Left lobe of liver (tissue), 2 donors: ENCODE data around the gene TMEM125. TPM values are rescaled to one million over a fixed set of nuclear protein-coding genes. Genes with fewer than 3 reads are reported as not detected.
A peak's percentile ranks its signal among the peaks of the same experiment; 100 is the strongest.

Source experiments
- ATAC-seq: fragments of 200-7000 bp; cut with Tn5 transposase; one replicate; pipeline ENCODE4 v1.9.1; 2020; ENCODE audit warnings: mild to moderate bottlenecking, moderate library complexity
- DNase-seq: peaks from one replicate; pipeline ENCODE4 v3.0.0-alpha.2; 2020; ENCODE audit warnings: low spot score
- total RNA-seq: library from RNA; stranded (reverse); gene quantifications from one replicate; pipeline ENCODE4 v1.2.1, GENCODE V29; 2021
- donor health status: DM: no; HTN: no; CAD: no; lungs with moderate emphysema.
- donor health status: DM: no; HTN: yes; CAD: no.

Gene TMEM125
- total RNA-seq, 1 donor from 2014 or later, result 0.45 TPM

DNA sequence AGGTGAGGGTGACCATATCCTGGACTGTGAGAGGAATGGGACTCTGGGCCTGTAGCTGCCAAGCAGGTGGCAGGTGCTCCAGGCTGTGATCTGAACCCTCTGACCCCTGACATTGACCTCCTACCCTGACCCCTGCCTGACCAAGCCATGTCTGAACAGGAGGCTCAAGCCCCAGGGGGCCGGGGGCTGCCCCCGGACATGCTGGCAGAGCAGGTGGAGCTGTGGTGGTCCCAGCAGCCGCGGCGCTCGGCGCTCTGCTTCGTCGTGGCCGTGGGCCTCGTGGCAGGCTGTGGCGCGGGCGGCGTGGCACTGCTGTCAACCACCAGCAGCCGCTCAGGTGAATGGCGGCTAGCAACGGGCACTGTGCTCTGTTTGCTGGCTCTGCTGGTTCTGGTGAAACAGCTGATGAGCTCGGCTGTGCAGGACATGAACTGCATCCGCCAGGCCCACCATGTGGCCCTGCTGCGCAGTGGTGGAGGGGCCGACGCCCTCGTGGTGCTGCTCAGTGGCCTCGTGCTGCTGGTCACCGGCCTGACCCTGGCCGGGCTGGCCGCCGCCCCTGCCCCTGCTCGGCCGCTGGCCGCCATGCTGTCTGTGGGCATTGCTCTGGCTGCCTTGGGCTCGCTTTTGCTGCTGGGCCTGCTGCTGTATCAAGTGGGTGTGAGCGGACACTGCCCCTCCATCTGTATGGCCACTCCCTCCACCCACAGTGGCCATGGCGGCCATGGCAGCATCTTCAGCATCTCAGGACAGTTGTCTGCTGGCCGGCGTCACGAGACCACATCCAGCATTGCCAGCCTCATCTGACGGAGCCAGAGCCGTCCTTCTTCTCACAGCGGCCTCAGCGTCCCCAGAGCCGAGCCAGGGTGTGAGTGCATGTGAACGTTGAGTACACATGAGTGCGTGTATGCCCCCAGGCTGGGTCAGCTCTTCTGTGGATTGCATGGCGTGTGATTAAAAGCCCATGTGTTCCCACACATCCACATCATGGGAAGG is 3.1 kb downstream of the TMEM125 start:
- ATAC-seq (no peak), DNase-seq (peak; percentile 40)

- no peak for ATAC-seq
- DNase-seq, result peak; percentile 32
Measured at GRCh38 chr1:43273708-43274107, 3.9 kb downstream of the TMEM125 start.

DNA sequence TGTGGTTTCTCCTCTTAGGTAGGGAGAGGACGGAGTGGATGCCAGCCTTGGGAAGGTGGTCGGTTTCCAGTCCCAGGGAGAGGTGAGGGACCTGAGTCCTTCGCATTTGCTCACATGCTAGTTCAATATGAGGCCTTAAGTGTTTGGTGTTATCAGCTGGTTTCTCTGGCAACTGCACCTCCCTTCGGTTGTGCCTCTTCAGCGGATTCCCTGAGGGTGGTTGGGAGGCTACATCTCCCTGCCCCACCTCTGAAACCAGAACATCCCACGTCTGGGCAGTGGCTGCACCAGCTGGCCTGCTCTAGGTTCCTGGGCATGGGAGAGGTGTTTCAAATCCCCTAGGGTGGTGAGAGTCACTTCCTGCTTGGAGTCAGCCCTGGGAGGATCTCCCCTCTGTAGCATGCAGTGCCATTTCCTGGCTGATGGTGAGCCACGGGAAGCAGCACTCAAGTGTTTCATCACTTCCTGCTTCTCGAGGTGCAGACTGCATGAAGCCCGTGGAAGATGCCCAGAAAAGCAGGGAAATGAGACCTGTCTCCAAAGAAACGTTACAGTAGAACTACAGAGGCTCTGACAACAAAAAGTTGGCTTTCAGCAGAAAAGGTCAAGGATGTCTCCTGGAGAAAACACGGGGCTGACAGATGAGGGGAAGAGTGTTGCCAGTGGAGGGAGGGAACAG is 4.5 kb downstream of the TMEM125 start:
- DNase-seq (peak; percentile 40), ATAC-seq (no peak)

GRCh38 chr1:43274804-43275180 is 5.0 kb downstream of the TMEM125 start:
- DNase-seq (peak; percentile 26), ATAC-seq (no peak)

GRCh38 chr1:43275826-43276620 is 6.2 kb downstream of the TMEM125 start:
- DNase-seq, result peak; percentile 36
- peak; percentile 33 for ATAC-seq

DNA sequence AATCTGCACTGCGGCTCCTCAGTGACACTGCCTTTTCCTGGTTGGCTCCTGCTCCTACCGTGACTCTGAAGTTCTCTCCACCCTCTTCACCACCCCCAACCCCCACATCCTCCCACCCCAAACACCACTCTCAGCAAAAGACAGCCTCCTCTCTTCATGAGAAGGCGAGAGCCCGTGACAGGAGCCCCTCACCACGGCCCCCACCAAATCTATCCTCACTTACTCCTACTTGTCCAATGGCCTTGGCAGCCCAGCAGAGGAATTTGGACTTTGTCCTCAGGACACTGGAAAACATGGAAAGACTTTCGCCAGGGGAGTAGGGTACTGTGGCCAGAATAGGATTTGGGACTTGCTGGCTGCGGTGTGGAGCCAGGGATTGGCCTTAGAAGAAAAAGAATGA is 6.9 kb downstream of the TMEM125 start:
- peak; percentile 74 for ATAC-seq
- DNase-seq, result peak; percentile 83

DNA sequence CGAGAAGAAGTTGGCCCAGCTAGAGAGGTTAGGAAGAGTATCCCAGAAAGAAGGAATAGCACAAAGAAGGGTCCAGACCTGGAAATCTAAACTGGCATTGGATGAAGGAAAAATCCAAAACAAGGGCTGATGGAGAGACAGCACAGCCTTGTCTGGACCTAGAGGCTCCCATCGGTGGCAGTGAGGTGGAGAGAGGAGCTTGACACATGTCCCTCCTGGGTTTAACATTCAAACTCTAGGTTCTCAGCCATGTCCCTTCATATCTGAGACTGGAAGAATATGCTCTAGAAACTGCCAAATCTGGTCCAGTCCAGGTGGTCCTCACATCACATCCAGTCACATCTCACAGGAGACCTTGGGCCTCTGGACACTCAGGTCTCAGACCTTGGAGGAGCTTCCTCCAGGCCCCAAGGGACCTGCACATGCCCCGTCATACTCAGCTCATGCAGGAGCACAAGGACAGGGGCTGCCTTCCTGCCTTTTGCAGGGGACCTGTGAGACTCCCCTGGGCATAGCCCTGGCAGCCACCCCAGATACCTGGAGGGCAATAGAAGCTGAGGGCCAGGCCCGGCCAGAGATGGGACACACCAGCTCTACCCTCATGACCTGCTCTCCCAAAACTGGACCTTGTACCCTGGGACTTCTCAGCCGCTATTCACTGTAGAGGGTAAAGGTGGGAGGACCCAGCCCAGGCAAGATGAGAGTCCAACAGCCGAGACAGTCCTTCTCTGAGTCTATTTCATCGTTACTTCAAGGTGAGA is 7.5 kb downstream of the TMEM125 start:
- DNase-seq, result peak; percentile 87

GRCh38 chr1:43279161-43279560 is 9.4 kb downstream of the TMEM125 start:
- no peak for DNase-seq
- no peak for ATAC-seq

More for the DNA sequence above, 7.5 kb downstream of the TMEM125 start:
- peak; percentile 77 for ATAC-seq

GRCh38 chr1:43279666-43280065 is 9.9 kb downstream of the TMEM125 start:
- ATAC-seq (no peak), DNase-seq (no peak)

DNA sequence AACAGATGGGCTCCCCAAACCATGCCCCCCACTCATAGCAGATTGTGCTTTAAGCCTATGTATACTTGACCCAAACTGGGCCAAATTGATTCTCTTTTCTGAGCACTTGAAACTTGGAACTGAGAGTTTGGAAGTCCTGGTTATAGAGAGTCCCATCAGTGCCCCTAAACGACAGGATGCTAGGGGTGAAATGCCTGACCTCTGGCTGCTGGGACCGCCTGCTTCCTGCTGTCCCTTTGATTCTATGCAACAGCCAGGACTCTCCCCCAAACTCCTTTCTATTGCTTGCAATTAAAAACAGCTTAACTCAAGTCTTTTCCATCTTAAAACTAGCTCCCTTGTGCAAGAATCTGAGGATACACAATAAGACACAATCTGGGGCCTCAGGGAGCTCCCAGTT is 10.9 kb downstream of the TMEM125 start:
- ATAC-seq (no peak), DNase-seq (no peak)

GRCh38 chr1:43282220-43283195 is 12.7 kb downstream of the TMEM125 start:
- peak; percentile 66 for ATAC-seq

GRCh38 chr1:43284065-43284464 is 14.3 kb downstream of the TMEM125 start:
- DNase-seq, result no peak
- no peak for ATAC-seq

More at GRCh38 chr1:43282220-43283195, 12.7 kb downstream of the TMEM125 start:
- peak; percentile 60 for DNase-seq

DNA sequence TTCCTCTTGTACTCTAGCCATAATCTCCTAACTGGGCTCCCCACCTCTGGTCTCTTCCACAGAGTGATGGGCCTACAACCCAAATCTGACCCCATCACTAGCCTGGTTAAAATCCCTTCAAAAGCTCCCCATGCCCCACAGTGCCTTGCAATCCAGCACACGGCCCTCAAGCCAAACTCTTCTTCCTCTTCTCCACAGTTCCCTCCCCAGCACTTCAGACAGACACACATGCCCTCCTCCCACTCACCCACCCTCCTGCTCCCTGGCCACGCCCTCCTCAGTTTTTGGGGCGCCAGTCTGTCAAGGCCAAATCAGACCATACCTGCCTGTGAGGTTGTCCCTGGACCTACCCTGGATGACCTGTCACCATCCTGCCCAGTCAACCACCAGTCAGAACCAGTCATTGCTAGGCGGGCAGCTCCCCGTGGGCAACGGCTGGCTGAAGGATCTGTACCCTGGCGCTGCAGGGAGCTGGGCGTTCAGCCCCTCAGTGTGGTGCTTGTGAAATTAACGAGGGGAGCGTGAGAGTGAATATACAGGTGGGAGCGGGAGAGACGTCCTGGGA is 14.8 kb downstream of the TMEM125 start:
- ATAC-seq (no peak), DNase-seq (no peak)

- ATAC-seq, result peak; percentile 67
- peak; percentile 66 for DNase-seq
Measured at GRCh38 chr1:43285269-43285990, 15.6 kb downstream of the TMEM125 start, which contains the start of gene C1orf210. C1orf210 (minus strand) TSS chr1:43285581; CDS start chr1:43283270, 2,311 bp downstream.

GRCh38 chr1:43286115-43286514 is 16.3 kb downstream of the TMEM125 start:
- no peak for DNase-seq
- no peak for ATAC-seq

GRCh38 chr1:43286533-43286932 is 16.8 kb downstream of the TMEM125 start:
- ATAC-seq (no peak), DNase-seq (no peak)

DNA sequence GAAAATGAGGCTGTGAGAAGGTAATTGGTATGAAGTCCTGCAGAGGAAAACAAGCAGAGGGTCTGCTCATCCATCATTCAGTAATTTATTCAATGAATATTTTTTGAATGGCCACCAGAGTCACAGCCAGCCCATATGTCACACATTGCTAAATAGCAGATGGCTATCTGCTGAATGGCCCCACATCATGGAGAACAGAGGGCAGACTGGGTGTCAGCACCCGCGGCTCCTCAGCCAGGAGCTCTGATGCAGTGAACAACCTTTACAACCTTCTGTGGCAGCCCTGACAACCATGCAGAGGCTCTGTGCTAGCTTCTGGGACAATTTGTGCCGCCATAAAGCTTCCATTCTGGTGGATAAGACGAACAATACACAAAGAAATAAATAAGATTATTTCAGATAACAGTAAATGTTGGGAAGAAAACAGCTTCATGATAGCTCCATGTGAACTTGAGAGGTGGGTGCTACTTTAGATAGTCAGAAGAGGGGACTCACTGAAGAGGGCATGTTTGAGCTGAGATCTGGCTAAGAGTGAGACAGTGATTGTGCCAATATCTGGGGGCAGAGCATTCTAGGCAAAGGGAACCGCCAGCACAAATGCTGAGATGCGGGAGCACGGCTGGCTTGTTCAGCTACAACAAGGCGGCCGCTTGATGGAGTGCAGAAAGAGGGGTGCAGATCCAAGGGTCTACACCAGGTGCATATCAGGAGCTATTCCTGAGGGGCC is 18.4 kb downstream of the TMEM125 start:
- DNase-seq, result no peak
- ATAC-seq, result no peak
